Dermis microvascular lymphatic vessel endothelial cell (primary cell): ENCODE data around the gene FMNL2. TPM values are rescaled to one million over a fixed set of nuclear protein-coding genes. Genes with fewer than 3 reads are reported as not detected.

Source experiments
- DNase-seq, 2 donors: peaks; one replicate each; pipeline versions ENCODE4 v3.0.0 to v3.0.0-alpha.2; 2010; ENCODE audit warnings: low read depth in 2 of 2
- total RNA-seq: library from RNA; depleted of rRNA; stranded (reverse); fragments of >200 nt; gene quantifications from 2 replicates; pipeline ENCODE4 v1.2.1, GENCODE V29; 2014

The FMNL2 gene
- total RNA-seq, 1 donor from 2014 or later: 29.0 TPM

- DNase-seq: peak in 1 of 2 donors; percentile 62
These were observed 68.1 kb downstream of the FMNL2 start for GRCh38 chr2:152402780-152403759.

DNA sequence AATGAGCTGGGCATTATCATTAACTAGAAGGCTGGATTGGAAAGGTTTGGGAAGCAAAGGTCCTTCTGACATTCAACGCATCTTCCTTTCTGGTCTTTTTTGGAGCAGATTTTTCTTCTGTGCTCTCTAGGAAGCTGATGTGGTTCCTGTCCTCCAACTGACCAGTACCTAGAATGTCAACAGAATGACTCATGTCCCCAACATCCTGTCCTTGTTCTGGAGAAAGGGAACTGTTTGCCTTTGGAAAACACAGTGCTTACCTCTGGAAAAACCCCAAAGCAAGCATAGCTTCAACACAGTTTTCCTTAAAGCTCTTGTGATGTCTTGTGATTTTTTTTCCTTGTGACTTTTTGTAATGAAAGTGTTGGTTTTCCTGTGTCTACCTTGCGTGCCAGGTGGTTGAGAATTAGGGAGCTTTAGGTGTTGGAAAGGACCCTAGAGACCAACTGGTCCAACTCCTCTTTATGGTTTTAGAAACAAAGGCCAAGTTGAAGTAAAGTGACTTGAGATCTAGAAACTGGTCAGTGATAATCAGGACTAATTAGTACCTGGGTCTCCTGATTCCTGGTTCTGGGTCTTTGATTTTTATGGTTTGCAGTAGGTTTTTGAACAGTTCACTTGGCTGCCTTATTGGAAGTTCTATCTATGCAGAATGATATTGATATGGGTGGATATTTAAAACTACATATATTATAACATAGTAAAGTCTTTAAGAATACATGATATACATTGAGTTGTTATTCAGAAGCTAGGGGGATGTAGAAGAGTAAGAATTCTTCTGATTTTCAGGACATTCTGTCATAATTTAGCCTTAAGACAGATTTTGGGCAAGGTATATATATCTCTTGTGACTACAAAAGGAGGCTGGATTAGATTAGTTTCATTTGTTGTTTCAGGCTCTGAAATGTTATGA is 70.5 kb downstream of the FMNL2 start:
- peak; percentile 85 to 96 for DNase-seq

GRCh38 chr2:152406119-152406835 is 71.3 kb downstream of the FMNL2 start:
- DNase-seq: no peak

DNA sequence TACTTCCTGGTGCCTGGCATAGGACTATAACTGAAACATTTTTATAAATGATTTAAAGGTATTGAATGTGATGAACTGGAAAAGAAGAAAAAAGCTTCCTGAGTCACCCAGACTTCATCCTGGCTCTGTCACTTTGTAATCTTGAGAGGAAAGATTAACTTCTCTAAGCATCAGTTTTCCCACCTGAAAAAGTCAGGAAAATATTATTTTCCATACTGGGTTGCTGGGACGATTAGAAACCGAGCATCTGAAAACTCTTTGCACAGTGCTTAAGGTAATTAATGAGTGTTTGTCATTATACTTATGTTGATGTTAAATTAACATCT is 71.8 kb downstream of the FMNL2 start:
- DNase-seq: no peak

- peak in 1 of 2 donors; percentile 63 for DNase-seq
These were observed 72.3 kb downstream of the FMNL2 start for GRCh38 chr2:152407204-152407721.

DNA sequence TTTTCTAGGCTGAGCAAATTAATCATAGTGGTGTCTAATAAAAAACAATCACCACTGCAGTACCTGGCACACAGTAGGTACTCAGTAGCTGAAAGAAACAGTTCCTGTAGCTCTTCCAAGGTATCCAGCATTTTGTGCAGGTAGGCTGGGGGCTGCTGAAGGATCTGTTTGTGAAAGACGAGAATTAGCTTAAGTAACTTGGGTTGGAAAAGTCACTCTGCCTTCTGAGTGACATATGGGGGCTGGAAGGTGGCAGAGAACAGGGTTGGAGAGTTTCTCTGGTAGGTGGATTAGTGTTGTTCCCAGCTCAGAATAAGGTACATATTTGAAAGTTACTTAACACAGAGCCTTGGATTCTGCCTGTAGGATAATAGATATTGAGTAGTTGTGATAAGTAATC is 72.8 kb downstream of the FMNL2 start:
- DNase-seq: no peak

DNA sequence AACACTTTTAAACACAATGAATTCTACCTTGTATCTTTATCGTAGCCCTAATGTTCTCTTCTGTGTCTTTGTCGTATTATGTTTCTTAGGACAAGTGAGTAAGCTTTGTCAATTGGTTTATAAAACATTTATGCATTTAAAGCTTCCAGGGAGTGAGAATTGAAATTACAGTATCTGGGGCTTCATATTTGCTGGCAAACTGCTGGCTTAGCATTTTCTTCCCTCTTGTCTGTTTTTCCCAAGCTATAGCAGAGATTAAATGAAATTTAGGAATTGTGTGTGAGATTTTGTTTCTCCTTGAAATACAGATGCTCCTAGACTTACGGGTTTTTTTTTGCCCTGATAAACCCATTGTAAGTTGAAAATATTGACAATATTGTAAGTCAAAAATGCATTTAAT is 73.3 kb downstream of the FMNL2 start:
- DNase-seq: no peak

- no peak for DNase-seq
These were observed 74.6 kb downstream of the FMNL2 start for GRCh38 chr2:152409386-152410164.

GRCh38 chr2:152410165-152410597 is 75.2 kb downstream of the FMNL2 start:
- DNase-seq: peak in 1 of 2 donors; percentile 24

DNA sequence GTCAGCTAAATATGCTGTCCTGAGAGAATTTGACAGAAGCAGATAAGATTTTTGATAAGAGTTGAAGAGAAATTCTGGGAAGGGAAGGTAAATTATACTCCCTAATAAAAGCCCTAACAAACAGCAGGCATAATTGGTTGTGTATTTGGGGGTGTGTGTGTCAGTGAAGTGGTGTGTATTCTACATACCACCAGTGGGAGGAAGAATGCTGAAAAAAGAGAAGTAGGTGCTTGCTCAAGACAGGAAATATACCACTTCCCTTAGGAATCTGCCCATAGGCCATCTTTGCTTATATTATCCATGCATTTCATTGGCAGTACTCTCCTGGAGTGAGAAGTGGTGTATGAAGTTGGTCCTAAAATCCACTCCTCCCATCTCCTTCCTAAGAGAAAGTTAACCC is 76.2 kb downstream of the FMNL2 start:
- DNase-seq: no peak

DNA sequence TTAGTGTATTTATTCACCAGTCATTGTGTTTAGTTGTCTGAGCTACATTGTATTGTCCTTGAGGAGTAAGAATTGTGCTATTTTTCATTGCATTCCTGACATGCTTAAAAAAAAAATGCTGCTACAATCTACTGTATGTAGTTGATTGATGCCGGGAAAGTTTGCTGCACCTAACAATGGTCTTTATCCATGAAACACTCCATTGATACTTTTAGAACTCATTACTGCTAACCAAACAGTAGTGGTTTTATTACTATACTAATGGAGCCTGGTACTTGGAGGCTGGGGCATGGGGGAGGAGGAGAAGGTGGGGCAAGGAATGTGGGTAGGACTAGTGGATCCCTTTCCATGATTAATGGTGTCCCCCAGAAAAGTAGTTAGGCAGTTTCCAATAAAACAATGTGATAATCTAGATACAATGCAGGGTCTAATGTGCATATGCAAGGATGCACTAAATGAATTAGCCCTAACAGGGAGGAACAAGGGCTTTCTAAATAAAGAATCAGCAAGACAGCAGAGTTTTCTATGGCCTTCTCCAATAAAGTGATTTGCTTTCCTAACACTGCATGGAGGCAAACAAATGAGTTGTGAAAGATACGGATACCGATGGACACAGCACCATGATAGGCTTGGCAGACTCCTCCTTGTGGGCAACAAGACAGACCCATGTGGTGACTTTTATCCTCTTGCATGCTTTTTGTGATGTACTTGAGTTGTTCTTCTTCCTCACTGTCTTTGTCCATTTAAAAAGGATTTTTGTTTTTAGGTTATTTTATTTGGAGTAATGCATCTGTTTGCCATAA is 78.5 kb downstream of the FMNL2 start:
- DNase-seq: peak in 1 of 2 donors; percentile 62

DNA sequence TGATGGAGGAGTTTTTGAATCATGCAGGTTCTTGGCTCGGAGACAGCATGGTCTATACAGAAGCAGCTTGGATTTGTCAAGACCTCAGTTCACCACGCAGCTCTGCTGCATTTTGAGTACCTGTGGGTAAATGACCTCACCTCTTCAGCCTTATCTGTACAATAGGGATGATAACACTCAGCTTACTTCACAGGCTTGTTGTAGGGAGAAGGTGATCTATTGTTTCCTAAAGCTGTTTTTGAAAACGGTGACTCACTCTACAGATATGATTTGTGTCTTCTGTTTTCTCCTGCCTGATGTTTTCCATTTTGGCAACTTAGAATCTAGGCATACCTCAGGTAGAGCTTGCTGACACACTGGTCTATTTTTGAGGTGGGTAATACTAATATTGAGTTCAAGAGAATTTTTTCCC is 80.3 kb downstream of the FMNL2 start:
- peak; percentile 62 to 89 for DNase-seq

DNA sequence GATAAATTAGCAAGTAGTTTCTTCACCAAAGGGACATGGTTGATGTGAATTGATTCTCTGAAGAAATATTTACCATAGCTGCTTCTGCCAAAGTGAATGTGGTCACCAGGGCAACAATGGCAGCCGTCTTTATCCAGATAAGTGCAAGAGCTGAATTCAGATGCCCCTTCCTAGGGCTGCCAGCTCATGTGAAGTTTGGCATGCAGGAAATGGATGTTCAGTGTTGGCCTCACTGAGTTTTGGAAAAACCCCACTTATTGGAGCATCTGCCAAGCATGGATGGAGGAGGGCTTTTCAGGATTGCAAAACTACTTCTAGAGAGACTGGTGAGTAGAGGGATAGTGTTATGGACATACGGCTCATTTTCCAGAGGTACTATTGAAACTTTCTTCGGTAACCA is 80.8 kb downstream of the FMNL2 start:
- peak in 1 of 2 donors; percentile 19 for DNase-seq

GRCh38 chr2:152418688-152419087 is 83.7 kb downstream of the FMNL2 start:
- DNase-seq: peak in 1 of 2 donors; percentile 73

DNA sequence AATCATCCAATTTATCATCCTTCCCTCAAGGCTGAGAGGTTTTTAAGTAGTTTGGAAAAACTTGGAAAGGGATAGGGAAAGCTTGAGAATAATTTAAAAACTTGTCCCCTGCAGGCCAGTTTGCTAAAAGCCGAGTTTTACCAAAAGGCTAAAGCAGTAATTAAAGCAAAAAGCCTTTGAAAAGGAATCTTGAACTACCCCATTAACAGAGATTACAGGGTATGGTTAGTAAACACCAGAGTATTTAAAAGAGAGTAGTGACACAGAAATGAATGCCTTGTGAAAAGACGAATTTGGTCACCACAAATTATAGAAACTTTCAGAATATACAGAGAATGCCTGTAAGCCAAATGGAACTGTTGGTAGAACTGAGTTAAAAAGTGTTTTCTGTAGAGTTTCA is 85.0 kb downstream of the FMNL2 start:
- DNase-seq: no peak

GRCh38 chr2:152420363-152420762 is 85.4 kb downstream of the FMNL2 start:
- no peak for DNase-seq

GRCh38 chr2:152420936-152421335 is 86.0 kb downstream of the FMNL2 start:
- no peak for DNase-seq

- DNase-seq: peak; percentile 93 to 96
These were observed 86.8 kb downstream of the FMNL2 start for GRCh38 chr2:152421521-152422370.

- DNase-seq: no peak
These were observed 88.7 kb downstream of the FMNL2 start for GRCh38 chr2:152423684-152424083.
